ENCODE measurements around the gene ACP1.

ACP1 gene

GRCh38 chr2:279956-280649, 15.4 kb downstream of the ACP1 start:
- in situ Hi-C loops (cut with HindIII; ENCODE audit: low sequenced_read_pairs), result no loop called here

GRCh38 chr2:280650-281110, 15.9 kb downstream of the ACP1 start:
- in situ Hi-C loops (cut with HindIII; ENCODE audit: low sequenced_read_pairs), result no loop called here

GRCh38 chr2:281381-281780, 16.6 kb downstream of the ACP1 start:
- in situ Hi-C loops (cut with HindIII; ENCODE audit: low sequenced_read_pairs), result no loop called here

GRCh38 chr2:282371-283263, 17.9 kb downstream of the ACP1 start:
- in situ Hi-C loops (cut with HindIII; ENCODE audit: low sequenced_read_pairs), result no loop called here

GRCh38 chr2:283996-284794, 19.4 kb downstream of the ACP1 start:
- in situ Hi-C loops (cut with HindIII; ENCODE audit: low sequenced_read_pairs), result no loop called here

- in situ Hi-C loops (cut with HindIII; ENCODE audit: low sequenced_read_pairs), result no loop called here
Observed at GRCh38 chr2:284896-285492, 20.2 kb downstream of the ACP1 start.

GRCh38 chr2:285531-285930, 20.8 kb downstream of the ACP1 start:
- in situ Hi-C loops (cut with HindIII; ENCODE audit: low sequenced_read_pairs), result no loop called here

- in situ Hi-C loops (cut with HindIII; ENCODE audit: low sequenced_read_pairs), result no loop called here
Observed at GRCh38 chr2:286035-286434, 21.3 kb downstream of the ACP1 start.

- in situ Hi-C loops (cut with HindIII; ENCODE audit: low sequenced_read_pairs), result no loop called here
Observed at GRCh38 chr2:286774-287392, 22.1 kb downstream of the ACP1 start.

- in situ Hi-C loops (cut with HindIII; ENCODE audit: low sequenced_read_pairs), result no loop called here
Observed at GRCh38 chr2:287471-287885, 22.7 kb downstream of the ACP1 start.

- in situ Hi-C loops (cut with HindIII; ENCODE audit: low sequenced_read_pairs), result no loop called here
Observed at GRCh38 chr2:287911-288757, 23.4 kb downstream of the ACP1 start, which contains the start of gene ALKAL2. TSS of gene ALKAL2 (minus strand) at chr2:288091. CDS start at chr2:287835, 256 bp downstream.

- in situ Hi-C loops (cut with HindIII; ENCODE audit: low sequenced_read_pairs), result no loop called here
Observed at GRCh38 chr2:288758-289361, 24.1 kb downstream of the ACP1 start.

- in situ Hi-C loops (cut with HindIII; ENCODE audit: low sequenced_read_pairs), result no loop called here
Observed at GRCh38 chr2:289362-290089, 24.8 kb downstream of the ACP1 start.

GRCh38 chr2:290090-290722, 25.5 kb downstream of the ACP1 start:
- in situ Hi-C loops (cut with HindIII; ENCODE audit: low sequenced_read_pairs), result no loop called here

- in situ Hi-C loops (cut with HindIII; ENCODE audit: low sequenced_read_pairs), result no loop called here
Observed at GRCh38 chr2:295090-295489, 30.3 kb downstream of the ACP1 start.

GRCh38 chr2:296354-296753, 31.6 kb downstream of the ACP1 start:
- in situ Hi-C loops (cut with HindIII; ENCODE audit: low sequenced_read_pairs), result no loop called here

- in situ Hi-C loops (cut with HindIII; ENCODE audit: low sequenced_read_pairs), result no loop called here
Observed at GRCh38 chr2:305366-305765, 40.6 kb downstream of the ACP1 start.
